H1 (cell line): ENCODE data around the gene GRIN2C. TPM values are rescaled to one million over a fixed set of nuclear protein-coding genes. Genes with fewer than 3 reads are reported as not detected.

Experiments
- CEBPB ChIP-seq: IDR thresholded peaks from 2 replicates; pipeline ENCODE4 v1.6.1; 2012; ENCODE audit warnings: low read depth, low read length
- POLR2A ChIP-seq, 2 experiments: IDR thresholded peaks; 1 replicate in 1 of 2; 2 replicates in 1 of 2; pipeline ENCODE4 v1.6.1; 2011; ENCODE audit warnings: low read depth in 2 of 2, low read length in 2 of 2, mild to moderate bottlenecking in 2 of 2; ENCODE audit errors: control extremely low read depth in 1 of 2
- polyA plus RNA-seq, 7 experiments: library from polyadenylated mRNA; depleted of rRNA in 3 of 7; stranded (reverse) in 5 of 7; unstranded in 2 of 7; fragments of >200 nt in 5 of 7; fragments of 200-250 nt in 2 of 7; gene quantifications; 1 replicate in 5 of 7; 2 replicates in 1 of 7; 4 replicates in 1 of 7; pipeline versions ENCODE4 v1.2.1 to v1.2.3, GENCODE V29; 2011 to 2013; ENCODE audit warnings: missing spikeins in 2 of 7, mixed read lengths in 2 of 7
- total RNA-seq: library from RNA; stranded (reverse); fragmentation: NEBNext Ultra II Directional; extraction: Animal tissue kit (Norgen Biotek cat#: 25700); gene quantifications from 2 replicates; pipeline ENCODE4 v1.2.1, GENCODE V29; 2021
- TF ChIP-seq, protein P1 (sequence below): fragments of 300-600 bp; sonication (generic); IDR thresholded peaks from 2 replicates; pipeline ENCODE4 v1.7.1; 2012; ENCODE audit warnings: low read length, moderate library complexity, mild to moderate bottlenecking, inconsistent platforms; ENCODE audit not compliant: insufficient replicate concordance
- TF ChIP-seq, protein P2 (sequence below): IDR thresholded peaks from 2 replicates; pipeline ENCODE4 v1.6.1; 2012; ENCODE audit warnings: inconsistent platforms

GRIN2C gene
- total and polyA plus RNA-seq, 2 of the 8 experiments (the other 6 are each of a cell fraction or from before 2014, with no cell fraction given) = 0.06 to 0.07 TPM

DNA sequence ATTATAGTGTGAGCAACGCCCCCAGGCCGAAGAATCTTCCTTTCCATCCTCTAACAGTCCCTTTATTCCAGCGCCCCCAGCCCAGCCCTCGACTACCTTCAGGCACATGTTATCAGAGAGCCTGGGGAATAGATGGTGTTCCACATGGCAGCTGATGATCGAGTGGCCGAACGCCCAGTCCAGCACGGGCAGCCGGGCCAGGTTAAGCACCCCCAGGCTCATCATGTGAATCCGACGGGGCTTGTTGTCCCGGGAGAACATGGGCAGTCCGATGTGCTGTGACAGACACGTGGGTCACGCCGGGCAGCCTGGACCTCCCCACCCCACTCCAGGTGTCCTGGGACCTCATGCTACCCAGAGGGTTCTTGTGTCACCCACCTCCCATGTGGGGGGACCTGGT, 19.6 kb upstream of the GRIN2C start (continued):
- TF ChIP-seq, protein P1, sequence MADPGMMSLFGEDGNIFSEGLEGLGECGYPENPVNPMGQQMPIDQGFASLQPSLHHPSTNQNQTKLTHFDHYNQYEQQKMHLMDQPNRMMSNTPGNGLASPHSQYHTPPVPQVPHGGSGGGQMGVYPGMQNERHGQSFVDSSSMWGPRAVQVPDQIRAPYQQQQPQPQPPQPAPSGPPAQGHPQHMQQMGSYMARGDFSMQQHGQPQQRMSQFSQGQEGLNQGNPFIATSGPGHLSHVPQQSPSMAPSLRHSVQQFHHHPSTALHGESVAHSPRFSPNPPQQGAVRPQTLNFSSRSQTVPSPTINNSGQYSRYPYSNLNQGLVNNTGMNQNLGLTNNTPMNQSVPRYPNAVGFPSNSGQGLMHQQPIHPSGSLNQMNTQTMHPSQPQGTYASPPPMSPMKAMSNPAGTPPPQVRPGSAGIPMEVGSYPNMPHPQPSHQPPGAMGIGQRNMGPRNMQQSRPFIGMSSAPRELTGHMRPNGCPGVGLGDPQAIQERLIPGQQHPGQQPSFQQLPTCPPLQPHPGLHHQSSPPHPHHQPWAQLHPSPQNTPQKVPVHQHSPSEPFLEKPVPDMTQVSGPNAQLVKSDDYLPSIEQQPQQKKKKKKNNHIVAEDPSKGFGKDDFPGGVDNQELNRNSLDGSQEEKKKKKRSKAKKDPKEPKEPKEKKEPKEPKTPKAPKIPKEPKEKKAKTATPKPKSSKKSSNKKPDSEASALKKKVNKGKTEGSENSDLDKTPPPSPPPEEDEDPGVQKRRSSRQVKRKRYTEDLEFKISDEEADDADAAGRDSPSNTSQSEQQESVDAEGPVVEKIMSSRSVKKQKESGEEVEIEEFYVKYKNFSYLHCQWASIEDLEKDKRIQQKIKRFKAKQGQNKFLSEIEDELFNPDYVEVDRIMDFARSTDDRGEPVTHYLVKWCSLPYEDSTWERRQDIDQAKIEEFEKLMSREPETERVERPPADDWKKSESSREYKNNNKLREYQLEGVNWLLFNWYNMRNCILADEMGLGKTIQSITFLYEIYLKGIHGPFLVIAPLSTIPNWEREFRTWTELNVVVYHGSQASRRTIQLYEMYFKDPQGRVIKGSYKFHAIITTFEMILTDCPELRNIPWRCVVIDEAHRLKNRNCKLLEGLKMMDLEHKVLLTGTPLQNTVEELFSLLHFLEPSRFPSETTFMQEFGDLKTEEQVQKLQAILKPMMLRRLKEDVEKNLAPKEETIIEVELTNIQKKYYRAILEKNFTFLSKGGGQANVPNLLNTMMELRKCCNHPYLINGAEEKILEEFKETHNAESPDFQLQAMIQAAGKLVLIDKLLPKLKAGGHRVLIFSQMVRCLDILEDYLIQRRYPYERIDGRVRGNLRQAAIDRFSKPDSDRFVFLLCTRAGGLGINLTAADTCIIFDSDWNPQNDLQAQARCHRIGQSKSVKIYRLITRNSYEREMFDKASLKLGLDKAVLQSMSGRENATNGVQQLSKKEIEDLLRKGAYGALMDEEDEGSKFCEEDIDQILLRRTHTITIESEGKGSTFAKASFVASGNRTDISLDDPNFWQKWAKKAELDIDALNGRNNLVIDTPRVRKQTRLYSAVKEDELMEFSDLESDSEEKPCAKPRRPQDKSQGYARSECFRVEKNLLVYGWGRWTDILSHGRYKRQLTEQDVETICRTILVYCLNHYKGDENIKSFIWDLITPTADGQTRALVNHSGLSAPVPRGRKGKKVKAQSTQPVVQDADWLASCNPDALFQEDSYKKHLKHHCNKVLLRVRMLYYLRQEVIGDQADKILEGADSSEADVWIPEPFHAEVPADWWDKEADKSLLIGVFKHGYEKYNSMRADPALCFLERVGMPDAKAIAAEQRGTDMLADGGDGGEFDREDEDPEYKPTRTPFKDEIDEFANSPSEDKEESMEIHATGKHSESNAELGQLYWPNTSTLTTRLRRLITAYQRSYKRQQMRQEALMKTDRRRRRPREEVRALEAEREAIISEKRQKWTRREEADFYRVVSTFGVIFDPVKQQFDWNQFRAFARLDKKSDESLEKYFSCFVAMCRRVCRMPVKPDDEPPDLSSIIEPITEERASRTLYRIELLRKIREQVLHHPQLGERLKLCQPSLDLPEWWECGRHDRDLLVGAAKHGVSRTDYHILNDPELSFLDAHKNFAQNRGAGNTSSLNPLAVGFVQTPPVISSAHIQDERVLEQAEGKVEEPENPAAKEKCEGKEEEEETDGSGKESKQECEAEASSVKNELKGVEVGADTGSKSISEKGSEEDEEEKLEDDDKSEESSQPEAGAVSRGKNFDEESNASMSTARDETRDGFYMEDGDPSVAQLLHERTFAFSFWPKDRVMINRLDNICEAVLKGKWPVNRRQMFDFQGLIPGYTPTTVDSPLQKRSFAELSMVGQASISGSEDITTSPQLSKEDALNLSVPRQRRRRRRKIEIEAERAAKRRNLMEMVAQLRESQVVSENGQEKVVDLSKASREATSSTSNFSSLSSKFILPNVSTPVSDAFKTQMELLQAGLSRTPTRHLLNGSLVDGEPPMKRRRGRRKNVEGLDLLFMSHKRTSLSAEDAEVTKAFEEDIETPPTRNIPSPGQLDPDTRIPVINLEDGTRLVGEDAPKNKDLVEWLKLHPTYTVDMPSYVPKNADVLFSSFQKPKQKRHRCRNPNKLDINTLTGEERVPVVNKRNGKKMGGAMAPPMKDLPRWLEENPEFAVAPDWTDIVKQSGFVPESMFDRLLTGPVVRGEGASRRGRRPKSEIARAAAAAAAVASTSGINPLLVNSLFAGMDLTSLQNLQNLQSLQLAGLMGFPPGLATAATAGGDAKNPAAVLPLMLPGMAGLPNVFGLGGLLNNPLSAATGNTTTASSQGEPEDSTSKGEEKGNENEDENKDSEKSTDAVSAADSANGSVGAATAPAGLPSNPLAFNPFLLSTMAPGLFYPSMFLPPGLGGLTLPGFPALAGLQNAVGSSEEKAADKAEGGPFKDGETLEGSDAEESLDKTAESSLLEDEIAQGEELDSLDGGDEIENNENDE = no peak
- no peak for TF ChIP-seq CEBPB
- TF ChIP-seq POLR2A (IDR thresholded peaks at IDR 0.05; ENCODE audit: control extremely low read depth in 1 of 2, low read depth in 2 of 2, low read length in 2 of 2) = no peak
- TF ChIP-seq, protein P2, sequence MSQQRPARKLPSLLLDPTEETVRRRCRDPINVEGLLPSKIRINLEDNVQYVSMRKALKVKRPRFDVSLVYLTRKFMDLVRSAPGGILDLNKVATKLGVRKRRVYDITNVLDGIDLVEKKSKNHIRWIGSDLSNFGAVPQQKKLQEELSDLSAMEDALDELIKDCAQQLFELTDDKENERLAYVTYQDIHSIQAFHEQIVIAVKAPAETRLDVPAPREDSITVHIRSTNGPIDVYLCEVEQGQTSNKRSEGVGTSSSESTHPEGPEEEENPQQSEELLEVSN = no peak
